ENCODE data around the gene HOTAIR.

HOTAIR gene

DNA sequence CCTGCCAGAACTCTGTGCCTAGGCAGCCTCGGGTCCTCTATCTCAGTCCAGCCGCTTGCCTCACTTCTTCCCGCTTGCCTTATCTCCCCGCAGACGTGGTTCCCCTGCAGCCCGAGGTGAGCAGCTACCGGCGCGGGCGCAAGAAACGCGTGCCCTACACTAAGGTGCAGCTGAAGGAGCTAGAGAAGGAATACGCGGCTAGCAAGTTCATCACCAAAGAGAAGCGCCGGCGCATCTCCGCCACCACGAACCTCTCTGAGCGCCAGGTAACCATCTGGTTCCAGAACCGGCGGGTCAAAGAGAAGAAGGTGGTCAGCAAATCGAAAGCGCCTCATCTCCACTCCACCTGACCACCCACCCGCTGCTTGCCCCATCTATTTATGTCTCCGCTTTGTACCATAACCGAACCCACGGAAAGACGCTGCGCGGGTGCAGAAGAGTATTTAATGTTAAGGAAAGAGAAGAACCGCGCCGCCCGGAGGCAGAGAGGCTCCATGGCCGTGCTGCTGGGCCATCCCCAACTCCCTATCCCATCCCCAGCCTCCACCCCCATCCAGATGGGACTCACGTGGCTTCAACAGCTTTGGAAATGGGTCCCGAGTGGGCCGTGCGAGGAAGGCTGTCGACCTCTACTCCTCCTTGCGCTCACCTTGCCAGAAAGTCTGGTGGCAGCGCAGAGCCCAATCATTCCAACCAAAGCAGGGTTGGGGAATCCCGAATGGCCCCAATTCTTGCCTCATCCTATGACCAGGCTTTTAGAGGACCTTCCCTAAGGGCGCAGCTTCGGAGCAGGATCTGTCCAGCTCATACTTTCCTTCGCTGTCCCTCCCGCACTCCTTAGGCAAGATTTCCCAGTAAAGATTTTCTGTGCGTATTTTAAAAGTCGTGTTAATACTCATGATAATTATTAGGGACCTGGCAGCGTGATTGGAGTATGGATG is 29.6 kb downstream of the HOTAIR start:
- no peak for DNase-seq (ENCODE audit: low spot score)

DNA sequence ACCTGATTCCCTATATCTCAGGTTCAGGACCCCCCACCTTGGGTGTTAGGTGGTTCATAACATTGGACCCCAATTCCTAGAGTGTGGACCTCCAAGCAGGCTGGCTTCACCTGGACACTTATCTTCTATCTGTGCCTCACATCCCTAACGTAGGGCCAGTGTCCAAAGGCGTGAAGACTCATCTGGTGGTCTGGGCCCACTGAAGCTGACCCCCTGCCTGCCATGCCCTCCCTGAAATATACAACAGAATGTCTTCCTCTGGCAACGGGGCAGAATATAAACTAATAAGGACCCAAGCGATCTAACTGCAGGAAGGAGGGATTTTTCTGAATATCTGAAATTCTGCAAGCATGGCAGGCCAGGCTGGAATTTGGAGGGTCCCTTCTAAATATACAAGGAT is 30.5 kb downstream of the HOTAIR start:
- no peak for DNase-seq (ENCODE audit: low spot score)

DNA sequence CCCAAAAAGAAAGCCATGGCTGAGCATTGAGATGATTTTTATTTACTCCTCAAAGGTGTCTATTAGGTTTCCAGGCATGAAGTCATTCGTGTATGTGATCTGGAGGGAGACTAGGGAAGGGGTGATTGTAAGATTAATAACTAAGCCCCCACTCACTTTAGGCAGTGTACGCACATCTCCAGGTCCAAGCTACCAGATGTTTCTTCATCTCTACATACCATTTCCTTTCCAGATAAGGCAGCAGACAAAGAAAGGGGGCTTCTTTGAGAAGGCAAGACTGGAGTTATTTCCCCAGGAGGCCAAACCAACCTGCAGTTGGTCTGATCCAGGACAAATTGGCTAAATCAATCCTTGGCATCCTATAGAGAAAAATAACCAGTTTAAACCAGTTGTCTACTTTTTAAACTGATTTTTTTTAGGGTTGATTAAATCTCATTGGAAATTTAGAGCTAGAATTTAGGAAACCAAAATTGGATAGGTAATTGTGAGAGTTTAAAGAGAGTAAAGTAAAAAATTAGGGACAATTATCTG is 32.2 kb downstream of the HOTAIR start:
- no peak for DNase-seq (ENCODE audit: low spot score)

DNA sequence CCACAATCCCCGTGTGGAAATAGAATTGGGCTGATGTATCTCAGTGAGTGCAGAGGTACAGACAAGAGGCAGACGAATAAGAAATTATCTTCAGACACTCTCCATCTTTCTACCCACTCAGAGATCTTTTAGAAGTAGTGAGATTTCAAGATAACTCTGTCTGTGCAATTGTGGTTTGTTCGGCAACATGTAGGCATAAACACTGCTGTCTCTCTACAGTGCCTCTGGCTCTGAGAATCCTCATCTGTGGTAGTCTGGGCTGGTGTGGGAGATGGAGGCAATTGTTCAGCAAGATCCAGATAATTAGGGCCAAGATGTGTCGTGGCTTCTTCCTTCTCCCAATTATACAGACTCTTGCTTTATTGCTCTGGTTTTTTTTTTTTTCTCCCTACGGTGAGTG is 33.0 kb downstream of the HOTAIR start:
- DNase-seq (ENCODE audit: low spot score): no peak

DNA sequence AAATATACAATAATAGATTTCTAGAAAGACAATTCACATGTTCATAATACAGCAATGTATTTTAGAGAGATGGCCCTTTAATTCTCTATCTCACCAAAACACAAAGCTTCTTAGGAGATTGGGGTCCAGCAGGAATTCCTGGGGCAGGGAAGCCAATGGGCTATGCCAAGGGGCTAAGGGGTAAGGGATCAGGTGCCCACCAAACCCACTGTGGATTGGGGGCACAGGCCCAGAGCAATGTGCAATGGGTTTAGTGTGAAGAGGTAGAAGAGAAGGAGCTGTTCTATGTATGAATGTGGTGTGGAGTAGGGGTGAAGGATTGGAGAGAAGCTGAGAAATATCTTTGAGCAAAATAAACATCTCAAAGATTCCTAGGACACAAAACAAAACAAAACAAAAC is 33.6 kb downstream of the HOTAIR start:
- DNase-seq (ENCODE audit: low spot score): no peak

DNA sequence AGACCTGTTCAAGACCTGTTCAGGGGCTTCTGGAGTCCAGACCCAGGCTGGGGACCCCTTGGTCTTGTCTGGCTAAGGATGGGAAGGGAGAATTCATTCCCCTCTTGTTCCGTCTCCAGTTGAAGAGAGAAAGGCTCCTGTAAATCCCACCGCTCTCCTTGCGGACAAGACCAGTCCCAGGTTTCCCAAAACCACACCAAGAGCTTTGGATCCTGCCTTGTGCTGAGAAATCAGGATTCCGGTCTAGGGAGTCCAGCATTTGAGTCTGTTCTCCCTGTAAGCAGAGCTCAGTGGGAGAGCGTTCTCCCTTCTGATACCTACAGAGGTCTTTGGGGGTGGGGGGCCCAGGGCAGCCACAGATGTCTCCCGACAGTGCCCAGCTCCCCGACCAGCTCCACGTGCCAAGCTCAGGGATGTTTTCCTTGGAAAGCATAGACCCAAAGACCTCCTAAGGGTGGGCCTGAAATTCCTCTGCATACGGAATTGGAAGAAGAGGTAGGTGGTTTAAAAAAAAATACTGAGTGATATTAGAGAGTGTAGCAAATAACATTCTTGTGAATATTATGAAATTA is 34.2 kb downstream of the HOTAIR start:
- no peak for DNase-seq (ENCODE audit: low spot score)

DNA sequence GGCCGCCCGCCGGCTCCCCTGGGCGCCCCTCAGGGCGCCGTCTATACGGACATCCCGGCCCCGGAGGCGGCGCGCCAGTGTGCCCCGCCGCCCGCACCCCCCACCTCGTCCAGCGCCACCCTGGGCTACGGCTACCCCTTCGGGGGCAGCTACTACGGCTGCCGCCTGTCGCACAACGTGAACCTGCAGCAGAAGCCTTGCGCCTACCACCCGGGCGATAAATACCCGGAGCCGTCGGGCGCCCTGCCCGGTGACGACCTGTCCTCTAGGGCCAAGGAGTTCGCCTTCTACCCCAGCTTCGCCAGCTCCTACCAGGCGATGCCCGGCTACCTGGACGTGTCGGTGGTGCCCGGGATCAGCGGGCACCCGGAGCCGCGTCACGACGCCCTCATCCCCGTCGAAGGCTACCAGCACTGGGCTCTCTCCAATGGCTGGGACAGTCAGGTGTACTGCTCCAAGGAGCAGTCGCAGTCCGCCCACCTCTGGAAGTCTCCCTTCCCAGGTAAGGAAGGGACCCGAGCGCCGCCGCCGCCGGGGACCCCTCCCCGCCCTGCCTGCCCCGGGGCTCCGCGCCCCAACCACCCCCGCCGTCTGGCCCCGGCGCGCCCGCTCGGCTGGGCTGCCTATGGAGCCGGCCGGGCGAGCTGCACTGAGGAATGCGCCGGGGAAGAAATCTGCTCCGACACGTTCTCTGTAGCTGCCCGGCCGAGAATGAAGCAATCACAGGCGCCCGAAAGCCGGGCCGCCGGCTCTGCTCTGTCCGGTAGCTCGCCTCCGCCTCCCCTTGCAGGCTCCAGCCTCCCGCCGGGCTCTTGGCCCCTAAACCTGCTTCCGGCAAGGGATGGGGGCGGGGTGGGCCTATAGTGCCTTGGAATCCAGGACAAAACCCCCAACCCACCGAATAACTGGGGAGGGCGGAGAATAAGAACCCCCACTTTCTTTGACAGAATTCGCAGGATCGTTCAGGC is 35.3 kb downstream of the HOTAIR start:
- no peak for DNase-seq (ENCODE audit: low spot score)

DNA sequence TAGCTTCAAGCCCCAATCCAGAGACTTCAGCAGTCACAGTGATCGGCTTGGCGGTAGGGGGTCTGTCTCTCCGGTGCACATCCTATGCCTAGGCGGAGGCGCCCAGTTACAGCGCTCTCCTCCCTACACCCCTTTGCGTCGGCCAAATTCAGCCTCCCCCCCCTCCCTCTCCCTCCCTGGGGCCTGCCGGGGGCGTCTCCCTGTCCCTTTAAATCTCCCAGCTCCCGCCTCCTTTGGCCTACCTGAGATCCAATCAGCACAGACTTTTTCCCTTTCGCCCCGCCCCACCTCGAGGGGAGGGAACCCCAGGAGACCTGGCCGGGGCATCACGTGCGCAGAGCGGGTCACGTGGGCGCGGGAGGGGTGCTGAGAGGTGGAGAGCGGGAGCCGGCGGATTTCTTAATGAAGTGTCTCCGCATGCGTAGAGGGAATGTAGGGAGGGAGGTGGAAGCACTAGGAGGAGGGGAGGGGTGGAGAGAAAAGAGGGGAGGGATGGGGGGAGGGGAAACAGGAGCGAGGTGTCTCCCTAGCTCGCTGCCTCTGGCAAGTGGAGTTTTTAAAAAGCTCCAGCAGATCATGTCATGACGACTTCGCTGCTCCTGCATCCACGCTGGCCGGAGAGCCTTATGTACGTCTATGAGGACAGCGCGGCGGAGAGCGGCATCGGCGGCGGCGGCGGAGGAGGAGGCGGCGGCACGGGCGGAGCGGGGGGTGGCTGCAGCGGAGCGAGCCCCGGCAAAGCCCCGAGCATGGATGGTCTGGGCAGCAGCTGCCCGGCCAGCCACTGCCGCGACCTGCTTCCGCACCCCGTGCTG is 36.2 kb downstream of the HOTAIR start, which contains the start of gene HOXC13:
Gene HOXC13, plus strand, starts transcription at position 506 of the 815 bp plus-strand sequence. Its CDS starts 76 bp downstream, at position 582.
- no peak for DNase-seq (ENCODE audit: low spot score)

DNA sequence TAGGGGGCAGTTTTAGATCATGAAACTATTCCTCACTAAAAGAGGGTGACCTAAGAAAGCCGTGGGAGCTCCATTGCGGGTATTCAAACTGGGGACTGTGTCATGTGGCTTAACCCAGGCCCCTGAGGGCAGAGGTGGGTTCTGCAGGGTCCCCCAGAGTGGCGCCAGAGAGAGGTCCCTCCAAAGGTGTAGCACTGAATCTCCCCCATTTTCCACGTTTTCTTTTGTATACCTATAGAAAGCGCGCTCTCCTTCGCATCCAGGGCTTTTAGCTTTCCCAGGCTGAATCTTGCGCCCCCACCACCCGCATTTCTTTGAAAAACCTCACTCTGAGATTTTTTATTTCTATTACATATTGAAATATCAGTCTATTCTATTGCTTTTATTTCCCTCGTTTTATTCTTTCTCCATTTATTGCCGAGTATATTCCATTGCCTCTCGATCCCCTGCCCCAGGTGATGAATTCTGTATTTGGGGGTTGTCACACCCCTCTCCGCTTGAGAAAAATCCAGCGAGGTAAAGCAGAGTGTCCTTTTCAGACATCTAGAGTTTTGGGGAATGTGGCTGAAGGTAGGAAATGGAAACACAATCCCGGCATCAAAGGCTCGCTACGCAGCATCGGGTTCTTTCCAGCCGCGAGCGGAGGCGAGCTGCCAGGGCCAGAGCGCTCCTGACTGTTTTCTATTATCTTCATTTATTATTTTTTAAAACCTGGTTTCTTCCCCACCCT is 37.0 kb downstream of the HOTAIR start:
- no peak for DNase-seq (ENCODE audit: low spot score)

DNA sequence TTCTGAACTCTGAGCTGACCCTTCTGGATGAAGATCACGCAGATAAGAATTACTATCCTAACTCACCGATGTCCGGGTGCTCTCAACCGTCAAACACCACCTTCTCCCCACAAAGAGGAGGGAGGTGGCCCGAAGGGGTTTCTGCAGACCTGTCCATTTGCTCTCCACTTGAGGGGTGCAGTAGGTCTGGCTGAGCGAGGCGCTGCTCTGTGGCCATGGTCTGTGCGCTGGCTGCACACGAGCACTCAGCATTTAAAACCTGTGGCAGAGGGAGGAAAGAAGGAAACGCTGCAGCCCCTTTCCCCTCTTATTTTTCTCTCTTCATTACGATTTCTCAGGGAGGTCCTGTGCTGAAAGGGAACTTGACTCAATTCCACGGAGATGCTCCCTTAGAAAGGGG is 37.7 kb downstream of the HOTAIR start:
- DNase-seq (ENCODE audit: low spot score): no peak

DNA sequence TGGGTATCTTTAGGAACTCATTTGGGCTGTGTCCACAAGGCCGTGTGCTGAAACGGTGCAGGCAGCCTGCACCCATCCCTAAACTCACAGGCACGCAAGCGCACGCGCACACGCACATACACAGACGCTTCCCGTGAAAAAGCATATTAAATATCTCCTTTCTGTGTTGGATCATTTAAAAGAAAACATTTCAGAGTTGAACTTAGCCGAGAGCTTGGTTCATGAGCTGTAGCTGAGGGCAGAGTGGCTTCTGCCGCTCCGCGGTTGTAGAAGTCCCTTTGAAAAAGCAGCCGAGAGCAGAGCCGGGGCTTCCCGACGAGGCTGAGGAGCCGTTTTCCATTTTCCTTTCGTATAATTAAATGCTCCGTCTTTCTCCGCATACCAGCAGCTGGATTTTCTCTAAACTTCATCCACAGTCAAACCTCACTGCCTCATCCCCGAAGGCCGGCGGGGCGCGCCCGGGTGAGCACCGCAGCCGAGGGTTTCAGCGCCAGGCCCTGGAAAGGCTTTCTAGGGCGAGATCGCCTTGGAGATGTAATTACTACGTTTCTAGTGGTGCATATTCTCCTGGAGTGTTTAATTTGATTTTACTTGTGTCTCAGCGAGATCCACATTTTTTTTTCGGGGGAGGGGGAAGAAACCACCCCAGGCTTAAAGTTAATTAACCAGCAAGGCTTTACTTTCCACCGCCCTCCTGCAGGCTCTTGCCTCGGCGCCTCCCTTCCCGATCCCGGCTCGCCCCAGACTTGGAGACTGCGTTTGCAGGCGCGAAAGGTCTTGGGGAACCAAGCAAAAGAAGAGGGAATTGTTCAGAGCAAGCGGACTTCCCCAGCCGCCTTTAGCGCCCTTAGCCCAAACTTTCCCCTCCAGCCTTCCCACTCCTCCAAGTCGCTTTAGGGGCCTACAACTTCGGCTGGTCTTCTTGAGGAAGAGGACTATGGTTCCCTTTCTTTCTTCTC is 39.1 kb downstream of the HOTAIR start:
- no peak for DNase-seq (ENCODE audit: low spot score)

DNA sequence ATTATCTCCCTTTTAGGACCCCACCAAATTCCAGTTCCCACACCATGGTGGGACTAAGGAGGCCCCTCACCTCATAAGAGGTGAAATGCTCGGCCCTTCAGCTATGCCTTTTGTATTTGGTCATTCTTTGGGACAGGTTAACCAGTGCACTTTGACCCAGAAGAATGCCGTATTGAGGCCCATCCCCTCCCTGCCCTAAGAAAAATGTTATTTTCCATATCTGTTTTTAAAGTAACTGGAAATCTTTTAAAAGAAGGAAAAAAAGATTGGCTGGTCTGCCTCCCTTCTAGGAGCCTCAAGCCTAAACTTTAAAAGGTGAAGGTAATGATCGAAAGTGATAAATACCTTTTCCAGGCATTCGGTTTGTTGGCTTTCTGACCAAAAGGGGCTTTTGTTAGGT is 41.8 kb downstream of the HOTAIR start:
- DNase-seq (ENCODE audit: low spot score): no peak

DNA sequence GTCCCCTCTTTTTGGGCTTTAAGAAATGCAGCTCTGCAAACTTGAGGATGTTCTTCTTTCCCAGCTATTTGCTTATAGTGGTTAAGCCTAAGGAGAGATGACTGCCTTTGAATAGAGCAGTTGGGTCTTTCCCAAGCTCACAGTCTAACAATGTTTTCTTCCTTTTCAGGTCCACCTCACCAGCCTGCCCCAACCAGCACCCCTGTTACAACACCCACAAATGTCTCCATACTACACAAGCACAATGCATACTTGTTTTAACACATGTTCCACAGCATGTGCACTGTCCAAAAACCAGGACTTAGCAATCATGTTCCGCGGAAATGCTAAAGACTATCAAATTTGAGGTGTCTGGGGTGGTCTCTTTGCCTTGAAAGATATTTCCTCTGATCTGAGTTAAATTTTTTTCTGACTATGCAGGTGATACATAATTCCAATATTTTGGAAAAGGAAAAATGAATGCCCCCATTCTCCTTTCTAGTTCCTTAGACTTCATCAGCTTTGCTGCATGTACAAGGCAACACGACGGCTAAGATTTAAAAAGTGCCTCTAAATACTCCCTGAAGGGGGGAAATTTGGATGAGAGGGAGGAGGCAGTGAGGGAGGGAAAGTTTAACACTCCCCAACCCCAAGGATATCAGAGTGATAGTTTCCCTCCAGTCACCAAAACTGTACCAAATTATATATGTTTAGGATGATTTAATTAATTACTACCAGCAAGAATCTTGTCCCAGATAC is 42.7 kb downstream of the HOTAIR start:
- no peak for DNase-seq (ENCODE audit: low spot score)

DNA sequence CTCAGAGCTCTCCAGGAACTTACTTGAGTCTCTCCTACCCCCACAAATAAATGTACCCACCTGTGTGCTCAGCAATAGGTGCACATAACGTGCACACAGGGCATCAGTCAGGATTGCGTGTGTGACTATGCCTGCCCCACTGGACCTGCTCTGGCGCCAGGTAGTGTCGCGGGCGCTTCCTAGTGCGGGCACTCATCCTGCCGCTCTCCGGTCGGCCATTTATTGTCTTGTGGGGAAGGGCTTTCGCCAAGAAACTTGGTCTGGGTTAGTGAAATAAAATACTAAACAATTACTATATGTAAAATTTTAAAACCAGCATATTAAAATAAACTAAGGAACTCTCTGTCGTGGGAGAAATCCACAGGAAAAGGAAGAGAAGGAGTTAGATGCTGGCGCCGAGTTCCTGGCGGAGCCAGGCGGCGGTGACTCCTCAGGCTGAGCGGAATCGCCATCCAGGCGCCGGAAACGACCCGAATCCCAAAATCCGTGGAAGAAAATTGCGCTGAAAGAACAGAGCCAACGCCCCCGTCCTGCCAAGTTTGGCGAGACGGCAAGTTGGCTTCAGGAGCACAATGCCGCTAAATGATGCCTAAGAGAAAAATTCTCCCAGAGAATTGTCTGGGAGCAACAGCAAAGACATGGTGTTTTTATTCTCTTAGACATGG is 44.0 kb downstream of the HOTAIR start:
- DNase-seq (ENCODE audit: low spot score): no peak

DNA sequence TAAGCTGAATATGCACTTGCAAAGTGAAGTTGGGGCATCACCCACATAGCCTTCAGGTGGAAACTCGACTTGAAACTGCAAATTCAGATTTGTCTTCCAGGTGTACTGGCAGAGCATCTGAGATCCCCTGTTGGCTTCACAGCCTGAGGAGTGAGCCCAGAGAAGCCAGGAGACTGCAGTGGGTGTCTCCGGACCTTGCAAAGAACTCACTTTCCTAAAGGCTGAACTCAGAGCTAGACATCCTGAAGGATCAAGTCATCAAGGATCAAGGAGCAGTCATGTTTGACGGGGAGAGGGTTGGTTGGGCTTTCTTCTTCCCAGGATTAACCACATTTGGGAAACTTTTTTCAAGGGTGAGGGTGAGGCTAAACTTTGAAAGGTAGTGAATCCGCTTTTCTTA is 45.2 kb downstream of the HOTAIR start:
- DNase-seq (ENCODE audit: low spot score): no peak

DNA sequence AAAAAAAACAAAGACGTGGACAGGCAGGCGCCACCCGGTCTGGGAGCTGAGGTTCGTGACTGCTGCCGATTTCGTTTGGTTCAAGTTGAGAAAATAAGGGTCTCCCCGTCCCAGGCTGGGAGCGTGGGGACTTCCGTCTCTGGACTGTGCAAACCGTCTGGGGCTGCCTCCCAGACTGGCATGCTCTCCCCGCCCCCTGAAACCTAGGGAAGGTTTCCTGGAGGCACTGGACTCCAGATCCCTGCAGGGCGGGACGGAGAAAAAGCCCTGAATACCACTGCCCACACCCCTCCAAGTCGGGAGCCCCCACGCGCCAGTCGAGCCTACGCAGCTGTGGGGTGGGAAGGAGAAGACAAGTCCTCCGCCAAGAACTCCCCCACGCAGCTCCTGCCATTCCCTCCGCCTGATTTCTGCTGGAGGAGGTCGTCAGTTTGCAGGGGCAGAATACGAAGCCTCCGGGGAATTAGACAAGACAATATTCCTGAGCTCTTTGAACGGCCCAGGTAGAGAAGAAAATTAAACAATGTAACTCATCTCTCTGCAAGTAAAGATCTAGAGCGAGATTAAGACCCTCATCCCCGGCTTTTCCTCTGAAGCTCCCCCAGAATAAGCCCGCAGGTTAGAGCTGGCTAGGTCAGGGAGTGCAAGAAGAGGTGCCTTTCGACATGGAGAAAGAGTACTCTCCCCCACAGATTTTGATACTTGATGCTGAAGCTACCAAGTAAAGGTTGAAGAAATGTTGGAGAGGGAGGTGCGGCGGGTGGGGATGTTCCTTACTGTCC is 46.5 kb downstream of the HOTAIR start:
- DNase-seq (ENCODE audit: low spot score): no peak

Measured in putamen (tissue), 1 donor.